Measurements from ENCODE around the gene WDR62. TPM values are rescaled to one million over a fixed set of nuclear protein-coding genes. Genes with fewer than 3 reads are reported as not detected.

WDR62 gene
- total and polyA plus RNA-seq, 2 of the 8 experiments (the other 6 are each of a cell fraction or from before 2014, with no cell fraction given) = 28.2 to 39.5 TPM

DNA sequence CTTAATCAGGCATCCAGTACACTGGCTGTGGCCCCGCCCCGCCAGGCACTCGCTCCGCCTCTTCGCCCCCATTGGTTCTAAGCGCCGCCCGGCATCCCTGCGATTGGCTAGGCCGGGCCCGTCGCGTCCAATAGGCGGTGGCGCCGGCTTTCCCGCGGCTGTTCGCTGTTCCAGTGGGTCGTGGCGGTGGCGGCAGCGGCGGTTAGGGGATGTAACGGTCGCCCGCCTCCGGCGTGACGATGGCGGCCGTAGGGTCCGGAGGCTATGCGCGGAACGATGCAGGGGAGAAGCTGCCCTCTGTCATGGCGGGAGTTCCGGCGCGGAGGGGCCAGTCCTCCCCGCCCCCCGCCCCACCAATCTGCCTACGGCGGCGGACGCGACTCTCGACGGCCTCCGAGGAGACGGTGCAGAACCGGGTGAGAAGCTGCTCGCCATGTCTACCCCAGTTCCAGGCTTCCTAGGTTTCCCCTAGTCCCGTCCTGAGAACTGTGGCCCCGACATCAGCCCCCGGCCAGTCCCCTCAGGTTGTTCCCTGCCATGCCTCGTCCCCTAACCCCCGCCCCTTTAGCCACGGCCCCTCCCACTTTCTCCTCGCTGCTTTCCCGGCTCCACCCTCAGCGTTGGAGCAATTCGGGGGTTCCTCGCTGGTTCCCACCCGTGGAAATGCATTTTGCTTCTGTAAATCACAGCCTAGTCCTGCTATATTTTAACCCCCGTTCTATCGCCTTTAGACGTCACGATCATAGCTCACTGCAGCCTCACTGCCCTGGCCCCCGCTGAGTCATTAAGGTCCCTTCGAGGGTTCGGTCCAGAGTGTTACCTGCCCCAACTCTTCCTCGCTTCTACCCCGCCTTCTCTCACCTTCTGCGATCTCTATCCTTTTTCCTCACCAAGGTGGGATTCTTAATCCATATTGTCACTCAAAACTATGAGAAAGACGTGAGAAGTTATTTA lies at the start of gene WDR62 (continued):
- TF ChIP-seq SAP30 (IDR thresholded peaks at IDR 0.05; ENCODE audit: insufficient read depth, insufficient replicate concordance, low read length) (peak; percentile 56), EP300 (IDR thresholded peaks at IDR 0.05; ENCODE audit: borderline replicate concordance in 1 of 2, low read depth in 2 of 2, low read length in 2 of 2) (peak in 1 of 2 experiments; percentile 29; a peak in 1 of 3 replicates), ASH2L (IDR thresholded peaks at IDR 0.05; ENCODE audit: low read length) (peak; percentile 14), POLR2A (IDR thresholded peaks at IDR 0.05; ENCODE audit: control extremely low read depth in 1 of 2, low read depth in 2 of 2, low read length in 2 of 2) (no peak; a peak in 1 of 3 replicates)
- TF ChIP-seq, protein P1, sequence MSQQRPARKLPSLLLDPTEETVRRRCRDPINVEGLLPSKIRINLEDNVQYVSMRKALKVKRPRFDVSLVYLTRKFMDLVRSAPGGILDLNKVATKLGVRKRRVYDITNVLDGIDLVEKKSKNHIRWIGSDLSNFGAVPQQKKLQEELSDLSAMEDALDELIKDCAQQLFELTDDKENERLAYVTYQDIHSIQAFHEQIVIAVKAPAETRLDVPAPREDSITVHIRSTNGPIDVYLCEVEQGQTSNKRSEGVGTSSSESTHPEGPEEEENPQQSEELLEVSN (IDR thresholded peaks at IDR 0.05) = peak; percentile 91
- TF ChIP-seq, protein P2, sequence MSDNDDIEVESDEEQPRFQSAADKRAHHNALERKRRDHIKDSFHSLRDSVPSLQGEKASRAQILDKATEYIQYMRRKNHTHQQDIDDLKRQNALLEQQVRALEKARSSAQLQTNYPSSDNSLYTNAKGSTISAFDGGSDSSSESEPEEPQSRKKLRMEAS (IDR thresholded peaks at IDR 0.05) = peak; percentile 65; the same call in 1 of the 2 replicates
